Urinary bladder (tissue), 4 donors: Measurements from ENCODE around the gene SWAP70. TPM values are rescaled to one million over a fixed set of nuclear protein-coding genes. Genes with fewer than 3 reads are reported as not detected.

Source experiments
- DNase-seq: peaks from one replicate; pipeline ENCODE4 v3.0.0-alpha.2; 2015; ENCODE audit errors: extremely low spot score
- H3K27ac ChIP-seq: one replicate; pipeline ENCODE4 v1.5.1; 2013; ENCODE audit warnings: low read depth, mild to moderate bottlenecking, moderate library complexity
- H3K36me3 ChIP-seq: one replicate; pipeline ENCODE4 v1.6.1; 2013; ENCODE audit warnings: mild to moderate bottlenecking, moderate library complexity; ENCODE audit not compliant: insufficient read depth
- H3K4me1 ChIP-seq: one replicate; pipeline ENCODE4 v1.6.1; 2013; ENCODE audit warnings: mild to moderate bottlenecking, moderate library complexity; ENCODE audit not compliant: insufficient read depth
- H3K4me3 ChIP-seq: one replicate; pipeline ENCODE4 v1.5.1; 2013; ENCODE audit warnings: low read depth, low read length
- WGBS: extraction: QIAGEN DNeasy Blood & Tissue Kit; methylation state at CpG from one replicate; pipeline ENCODE4 v1.1.7; 2013; 5-methylcytosine and 5-hydroxymethylcytosine counted together
- polyA plus RNA-seq: library from polyadenylated mRNA; stranded (reverse); fragments of 200-250 nt; gene quantifications from one replicate; pipeline ENCODE4 v1.2.3, GENCODE V29; 2013
- total RNA-seq: library from RNA; depleted of rRNA; stranded (reverse); fragments of >200 nt; gene quantifications from one replicate; pipeline ENCODE4 v1.2.3, GENCODE V29; 2014
- donor health status: healthy with polysubstance abuse.
- donor health status: healthy.

The SWAP70 gene
- total and polyA plus RNA-seq, 2 donors: 21.3 to 35.3 TPM

- no peak overlapping the region for H3K4me3 ChIP-seq
- H3K4me1 ChIP-seq: no peaks in the 10 kb centered on the region
- no peak for DNase-seq
- WGBS: 61% methylated on average over 5 of the region's 5 CpGs
- no peaks in the 10 kb centered on the region for H3K36me3 ChIP-seq
- no peak overlapping the region for H3K27ac ChIP-seq
Measured at GRCh38 chr11:9747828-9748227, 84.0 kb downstream of the SWAP70 start.

- no peak overlapping the region for H3K4me3 ChIP-seq
- no peak overlapping the region for H3K27ac ChIP-seq
- DNase-seq: no peak
- WGBS: 53% methylated on average over 7 of the region's 7 CpGs
- no peaks in the 10 kb centered on the region for H3K4me1 ChIP-seq
- no peaks in the 10 kb centered on the region for H3K36me3 ChIP-seq
Measured at GRCh38 chr11:9748361-9748970, 84.6 kb downstream of the SWAP70 start.

- Histone ChIP-seq H3K36me3 (no peaks in the 10 kb centered on the region), H3K4me3 (no peak overlapping the region), H3K27ac (no peak overlapping the region), H3K4me1 (no peaks in the 10 kb centered on the region)
- 77% methylated on average over 4 of the region's 4 CpGs for WGBS
- no peak for DNase-seq
Measured at GRCh38 chr11:9750551-9750950, 86.7 kb downstream of the SWAP70 start.

DNA sequence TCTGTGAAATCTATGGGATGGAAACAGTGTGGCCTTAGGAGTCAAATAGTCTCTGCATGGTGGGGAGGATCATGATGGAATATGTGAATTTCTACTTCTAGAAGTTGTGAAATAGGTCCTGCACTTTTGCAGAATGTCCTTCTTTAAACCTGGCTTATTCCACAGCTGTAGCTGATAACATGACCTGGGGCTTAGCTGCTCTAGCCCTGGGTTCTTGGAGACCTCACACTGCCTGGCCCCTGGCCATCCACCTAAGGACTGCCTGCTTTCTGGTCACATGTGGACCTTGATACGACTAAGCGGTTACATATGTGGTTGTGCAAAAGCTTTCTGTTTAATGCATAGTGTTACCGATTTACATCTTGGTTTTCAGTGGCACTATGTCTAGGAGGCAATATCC is 88.2 kb downstream of the SWAP70 start:
- 69% methylated on average over 3 of the region's 3 CpGs for WGBS
- Histone ChIP-seq H3K27ac (no peak overlapping the region), H3K4me3 (no peak overlapping the region), H3K36me3 (no peaks in the 10 kb centered on the region), H3K4me1 (no peaks in the 10 kb centered on the region)
- DNase-seq: no peak

GRCh38 chr11:9753021-9753420 is 89.1 kb downstream of the SWAP70 start:
- H3K4me3 ChIP-seq: no peak overlapping the region
- WGBS: 72% methylated on average over 3 of the region's 3 CpGs
- DNase-seq: no peak
- no peaks in the 10 kb centered on the region for H3K4me1 ChIP-seq
- H3K36me3 ChIP-seq: no peaks in the 10 kb centered on the region
- H3K27ac ChIP-seq: no peak overlapping the region

- DNase-seq: no peak
- H3K4me3 ChIP-seq: no peak overlapping the region
- no peaks in the 10 kb centered on the region for H3K36me3 ChIP-seq
- no peak overlapping the region for H3K27ac ChIP-seq
- no peaks in the 10 kb centered on the region for H3K4me1 ChIP-seq
- WGBS: 88% methylated on average over 3 of the region's 3 CpGs
Measured at GRCh38 chr11:9754010-9754471, 90.2 kb downstream of the SWAP70 start.

- H3K36me3 ChIP-seq: no peaks in the 10 kb centered on the region
- no peak overlapping the region for H3K4me3 ChIP-seq
- WGBS: 49% methylated on average over 7 of the region's 7 CpGs
- H3K4me1 ChIP-seq: no peaks in the 10 kb centered on the region
- no peak for DNase-seq
- no peak overlapping the region for H3K27ac ChIP-seq
Measured at GRCh38 chr11:9755561-9756185, 91.8 kb downstream of the SWAP70 start.

- Histone ChIP-seq H3K27ac (no peak overlapping the region), H3K36me3 (no peaks in the 10 kb centered on the region), H3K4me1 (no peaks in the 10 kb centered on the region), H3K4me3 (no peak overlapping the region)
- 96% methylated on average over 5 of the region's 5 CpGs for WGBS
- DNase-seq: no peak
Measured at GRCh38 chr11:9756461-9756860, 92.6 kb downstream of the SWAP70 start.

DNA sequence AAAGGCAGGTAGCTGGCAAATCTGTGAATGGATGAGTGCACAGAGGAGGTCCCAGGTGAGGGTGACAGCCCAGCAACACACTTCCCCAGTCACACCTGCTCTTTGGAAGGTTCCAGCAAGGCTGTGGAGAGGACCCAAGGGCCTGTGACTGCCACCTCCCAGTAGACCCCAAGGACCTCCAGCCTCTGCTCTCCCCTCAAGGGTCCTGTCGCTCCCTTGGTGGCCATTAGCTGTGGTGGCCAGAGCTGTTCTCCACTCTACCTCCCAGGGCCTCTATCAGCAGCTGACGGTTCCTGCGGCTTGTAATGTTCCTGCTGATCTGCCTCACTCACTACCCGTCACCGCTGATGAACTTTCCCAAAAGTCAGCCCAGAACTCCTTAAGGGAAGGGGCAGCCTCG is 93.0 kb downstream of the SWAP70 start:
- Histone ChIP-seq H3K4me1 (no peaks in the 10 kb centered on the region), H3K4me3 (no peak overlapping the region), H3K36me3 (no peaks in the 10 kb centered on the region), H3K27ac (no peak overlapping the region)
- no peak for DNase-seq
- WGBS: 96% methylated on average over 6 of the region's 6 CpGs

DNA sequence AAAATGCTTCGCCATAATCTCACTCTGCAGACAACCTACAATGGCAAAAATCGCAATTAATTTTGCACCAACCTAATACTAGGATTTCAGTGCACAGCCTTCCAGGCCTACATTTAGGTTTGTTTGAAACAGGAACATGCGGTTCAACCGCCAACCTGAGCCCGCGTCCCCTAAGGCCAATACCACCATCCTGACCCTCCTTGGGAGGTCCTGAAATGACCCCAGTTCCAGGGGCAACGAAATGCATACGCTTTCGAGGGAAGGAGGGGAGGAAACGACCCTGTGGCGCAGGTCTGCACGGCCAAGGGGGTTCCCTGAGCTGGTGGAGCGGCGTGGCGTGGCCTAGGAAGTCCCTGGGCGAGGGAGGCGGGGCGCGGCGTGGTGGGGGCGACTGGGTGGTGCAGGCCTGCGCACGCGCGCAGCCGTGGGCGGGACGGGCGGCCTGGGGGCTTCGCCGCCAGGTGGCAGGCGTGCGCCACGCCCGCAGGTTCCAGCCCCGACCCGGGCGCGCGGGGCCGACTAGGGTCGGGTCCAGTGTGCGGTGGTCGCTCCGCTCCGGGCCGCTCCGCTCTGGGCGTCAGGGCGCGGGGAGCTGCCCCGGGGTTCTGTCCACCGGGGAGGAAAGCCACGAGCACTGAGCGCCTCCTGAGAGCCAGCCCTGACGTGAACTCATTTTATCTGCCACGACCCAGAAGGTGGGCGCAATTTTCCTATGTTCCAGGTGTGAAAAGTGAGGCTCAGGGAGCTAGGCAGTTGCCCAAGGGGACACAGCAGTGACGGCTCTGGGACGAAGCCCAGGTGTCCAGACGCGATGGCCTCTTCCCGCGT is 94.1 kb downstream of the SWAP70 start:
- H3K4me1 ChIP-seq: no peaks in the 10 kb centered on the region
- 5% methylated on average over 64 of the region's 64 CpGs for WGBS

DNA sequence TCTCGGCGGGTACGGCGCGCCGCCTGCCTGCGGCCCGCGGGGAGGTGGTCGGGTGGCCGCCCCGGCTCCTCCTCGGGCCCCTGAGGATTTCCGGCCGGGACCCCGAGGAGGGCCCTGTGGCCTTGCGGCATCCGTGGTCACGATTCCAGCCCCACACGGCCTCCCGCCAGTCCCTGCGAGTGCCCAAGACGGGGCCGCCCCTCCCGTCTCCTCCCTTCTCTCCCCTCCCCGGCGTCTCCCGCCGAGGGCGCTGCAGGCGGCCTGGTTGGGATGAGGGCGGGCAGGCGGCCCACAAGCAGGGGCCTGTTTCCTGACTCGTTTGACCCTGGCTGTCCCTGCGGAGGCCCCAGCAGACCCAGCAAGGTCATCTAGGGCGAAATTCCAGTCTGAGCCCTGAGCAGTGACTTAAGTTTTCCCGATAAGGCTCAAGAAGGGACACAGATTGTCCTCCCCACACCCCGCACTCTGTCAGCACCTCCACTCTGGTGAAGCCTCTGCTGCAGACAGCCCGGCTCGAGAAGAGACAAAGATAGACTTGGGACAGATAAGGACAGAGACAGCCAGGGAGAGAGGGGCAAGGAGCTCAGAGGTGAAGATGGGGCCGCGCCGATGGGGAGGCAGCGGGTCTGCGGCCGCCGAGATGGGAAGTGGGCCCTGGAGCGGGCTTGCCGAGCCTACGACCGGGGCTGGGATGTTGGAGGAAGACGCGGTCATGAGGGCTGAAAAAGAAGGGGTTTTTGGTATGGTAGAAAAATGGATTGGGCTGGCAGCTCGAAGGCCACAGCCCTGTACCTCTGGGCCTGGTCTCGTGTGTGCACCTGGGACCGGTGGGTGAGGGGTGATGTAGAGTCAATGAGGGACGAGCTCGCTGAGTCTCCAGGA is 95.0 kb downstream of the SWAP70 start:
- DNase-seq: no peak
- Histone ChIP-seq H3K4me3 (peak overlapping the region; percentile 58), H3K27ac (peak overlapping the region; percentile 88), H3K4me1 (no peaks in the 10 kb centered on the region), H3K36me3 (no peaks in the 10 kb centered on the region)
- 10% methylated on average over 58 of the region's 58 CpGs for WGBS

More for the DNA sequence above, 94.1 kb downstream of the SWAP70 start:
- no peaks in the 10 kb centered on the region for H3K36me3 ChIP-seq
- no peak for DNase-seq
- peak overlapping the region; percentile 88 for H3K27ac ChIP-seq
- peak overlapping the region; percentile 58 for H3K4me3 ChIP-seq

DNA sequence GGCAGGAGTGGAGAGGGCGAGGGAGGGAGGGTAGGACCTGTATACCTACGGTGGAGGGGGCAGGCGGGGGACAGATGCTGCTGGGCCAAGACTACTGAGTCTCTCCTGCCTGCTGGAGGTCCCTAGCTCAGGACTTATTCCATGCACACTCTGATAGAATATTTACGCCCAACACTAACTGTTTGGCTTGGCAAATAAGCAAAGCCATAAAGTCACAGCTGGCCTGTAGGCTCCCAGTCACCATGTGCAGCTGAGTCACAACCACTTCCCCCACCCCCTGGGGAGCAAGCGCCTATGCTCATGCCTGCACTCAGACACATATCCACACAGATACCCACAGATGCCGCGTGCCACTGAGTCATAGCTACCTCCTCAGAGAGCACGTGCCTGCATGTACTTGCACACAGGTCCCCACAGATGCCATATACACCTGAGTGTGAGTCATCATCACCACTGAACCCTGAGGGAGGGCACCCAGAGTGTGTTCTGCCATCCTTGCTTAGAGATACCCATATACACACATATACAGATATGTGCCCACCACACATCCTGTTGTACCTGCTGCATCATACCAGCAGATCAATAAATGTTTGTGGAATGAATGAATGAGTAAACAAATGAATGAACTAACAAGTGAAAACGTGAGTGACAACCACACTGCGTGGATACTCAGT is 95.8 kb downstream of the SWAP70 start:
- DNase-seq: no peak
- Histone ChIP-seq H3K27ac (peak overlapping the region; percentile 74), H3K4me1 (no peaks in the 10 kb centered on the region), H3K36me3 (no peaks in the 10 kb centered on the region), H3K4me3 (no peak overlapping the region)
- WGBS: 35% methylated on average over 10 of the region's 10 CpGs

- H3K4me3 ChIP-seq: no peak overlapping the region
- no peaks in the 10 kb centered on the region for H3K4me1 ChIP-seq
- H3K36me3 ChIP-seq: no peaks in the 10 kb centered on the region
- WGBS: 20% methylated on average over 3 of the region's 3 CpGs
- H3K27ac ChIP-seq: no peak overlapping the region
- no peak for DNase-seq
Measured at GRCh38 chr11:9760193-9760575, 96.3 kb downstream of the SWAP70 start.
